HepG2 (cell line): Measurements from ENCODE around the gene GSPT1. TPM values are rescaled to one million over a fixed set of nuclear protein-coding genes. Genes with fewer than 3 reads are reported as not detected.

Experiments used
- AKAP8 ChIP-seq: sonication (generic); formaldehyde crosslinking; IDR thresholded peaks from 2 replicates; pipeline ENCODE4 v1.5.1; 2020; ENCODE audit warnings: mild to moderate bottlenecking, missing genetic modification reagents
- ARNT ChIP-seq: fragments of 450-650 bp; IDR thresholded peaks from 2 replicates; pipeline ENCODE4 v1.6.1; 2017
- CEBPB ChIP-seq: IDR thresholded peaks from 2 replicates; pipeline ENCODE4 v1.6.1; 2011; ENCODE audit warnings: low read depth, low read length, improper control_type of control experiment, borderline replicate concordance
- ISL2 ChIP-seq: sonication (generic); formaldehyde crosslinking; IDR thresholded peaks from 2 replicates; pipeline ENCODE4 v1.5.0; 2020; ENCODE audit warnings: missing genetic modification reagents
- MTA3 ChIP-seq: sonication (generic); formaldehyde crosslinking; IDR thresholded peaks from 2 replicates; pipeline ENCODE4 v1.4.0; 2020; ENCODE audit warnings: missing genetic modification reagents
- MTF2 ChIP-seq: sonication (generic); formaldehyde crosslinking; IDR thresholded peaks from 2 replicates; pipeline ENCODE4 v1.5.0; 2020; ENCODE audit warnings: missing genetic modification reagents, borderline replicate concordance
- NFIB ChIP-seq: sonication (generic); formaldehyde crosslinking; IDR thresholded peaks from 2 replicates; pipeline ENCODE4 v1.9.0; 2021; ENCODE audit warnings: missing genetic modification reagents, mild to moderate bottlenecking, borderline replicate concordance
- SKI ChIP-seq: fragments of 450-650 bp; IDR thresholded peaks from one replicate; pipeline ENCODE4 v1.6.1; 2018; ENCODE audit warnings: mild to moderate bottlenecking; ENCODE audit not compliant: partially characterized antibody
- ZFP82 ChIP-seq: sonication (generic); formaldehyde crosslinking; IDR thresholded peaks from 2 replicates; pipeline ENCODE4 v1.5.1; 2020; ENCODE audit warnings: mild to moderate bottlenecking, missing genetic modification reagents, borderline replicate concordance
- ZNF136 ChIP-seq: sonication (generic); formaldehyde crosslinking; IDR thresholded peaks from 2 replicates; pipeline ENCODE4 v1.8.1; 2022; ENCODE audit warnings: low read depth, mild to moderate bottlenecking, moderate library complexity, missing genetic modification reagents
- ZNF160 ChIP-seq: sonication (generic); formaldehyde crosslinking; IDR thresholded peaks from 2 replicates; pipeline ENCODE4 v1.8.0; 2022; ENCODE audit warnings: mild to moderate bottlenecking, inconsistent platforms, missing genetic modification reagents
- ZNF317 ChIP-seq: sonication (generic); formaldehyde crosslinking; IDR thresholded peaks from 2 replicates; pipeline ENCODE4 v1.5.0; 2020; ENCODE audit warnings: mild to moderate bottlenecking, missing genetic modification reagents
- ZNF333 ChIP-seq: sonication (generic); formaldehyde crosslinking; IDR thresholded peaks from 2 replicates; pipeline ENCODE4 v1.4.0; 2020; ENCODE audit warnings: mild to moderate bottlenecking, missing genetic modification reagents, borderline replicate concordance
- ZNF34 ChIP-seq: sonication (generic); formaldehyde crosslinking; IDR thresholded peaks from 2 replicates; pipeline ENCODE4 v1.4.0; 2020; ENCODE audit warnings: mild to moderate bottlenecking, missing genetic modification reagents, borderline replicate concordance
- ZNF556 ChIP-seq: sonication (generic); formaldehyde crosslinking; IDR thresholded peaks from 2 replicates; pipeline ENCODE4 v1.4.0; 2020; ENCODE audit warnings: mild to moderate bottlenecking, missing genetic modification reagents, borderline replicate concordance
- ZNF605 ChIP-seq: sonication (generic); formaldehyde crosslinking; IDR thresholded peaks from 2 replicates; pipeline ENCODE4 v1.8.0; 2022; ENCODE audit warnings: mild to moderate bottlenecking, missing genetic modification reagents
- ZSCAN21 ChIP-seq: sonication (generic); formaldehyde crosslinking; IDR thresholded peaks from 2 replicates; pipeline ENCODE4 v1.8.0; 2022; ENCODE audit warnings: mild to moderate bottlenecking, missing genetic modification reagents, moderate library complexity, borderline replicate concordance
- polyA plus RNA-seq, 8 experiments: library from polyadenylated mRNA; depleted of rRNA in 3 of 8; stranded (reverse) in 7 of 8; unstranded in 1 of 8; fragments of >200 nt; fragmentation: Illumina TruSeq in 4 of 8; extraction: Trizol in 4 of 8; gene quantifications; 2 replicates each; pipeline versions ENCODE4 v1.2.1 to v1.2.3, GENCODE V29; 2011 to 2016; ENCODE audit warnings: low read depth in 4 of 8, missing spikeins in 1 of 8, mixed read lengths in 1 of 8; ENCODE audit not compliant: insufficient read depth in 1 of 8
- total RNA-seq, 5 experiments: library from RNA; depleted of rRNA; stranded (reverse); fragments of >200 nt; fragmentation: Illumina TruSeq; extraction: Trizol; gene quantifications; 2 replicates each; pipeline ENCODE4 v1.2.3, GENCODE V29; 2016; ENCODE audit warnings: low read depth in 1 of 5
- TF ChIP-seq, protein P1 (sequence below): sonication (generic); formaldehyde crosslinking; IDR thresholded peaks from 2 replicates; pipeline ENCODE4 v1.8.0; 2022; ENCODE audit warnings: missing genetic modification reagents, mild to moderate bottlenecking, inconsistent platforms, borderline replicate concordance
- TF ChIP-seq, protein P2 (sequence below): sonication (generic); formaldehyde crosslinking; conservative IDR thresholded peaks from 2 replicates; pipeline ENCODE4 v1.4.0; 2020; ENCODE audit warnings: missing genetic modification reagents
- TF ChIP-seq, protein P3 (sequence below): IDR thresholded peaks from 2 replicates; pipeline ENCODE4 v1.6.1; 2016
- TF ChIP-seq, protein P4 (sequence below): sonication (generic); formaldehyde crosslinking; IDR thresholded peaks from 2 replicates; pipeline ENCODE4 v1.4.0; 2020; ENCODE audit warnings: missing genetic modification reagents; ENCODE audit errors: not compliant biosample characterization
- TF ChIP-seq, protein P5 (sequence below): sonication (generic); formaldehyde crosslinking; IDR thresholded peaks from 2 replicates; pipeline ENCODE4 v1.8.1; 2023; ENCODE audit warnings: missing genetic modification reagents, mild to moderate bottlenecking, borderline replicate concordance
- TF ChIP-seq, protein P6 (sequence below): IDR thresholded peaks from 2 replicates; pipeline ENCODE4 v1.6.1; 2016; ENCODE audit warnings: mild to moderate bottlenecking, missing biosample characterization, missing genetic modification reagents

Gene GSPT1
- total and polyA plus RNA-seq, 2 of the 13 experiments (the other 11 are each of a cell fraction or from before 2014, with no cell fraction given), result 120 to 316 TPM

DNA sequence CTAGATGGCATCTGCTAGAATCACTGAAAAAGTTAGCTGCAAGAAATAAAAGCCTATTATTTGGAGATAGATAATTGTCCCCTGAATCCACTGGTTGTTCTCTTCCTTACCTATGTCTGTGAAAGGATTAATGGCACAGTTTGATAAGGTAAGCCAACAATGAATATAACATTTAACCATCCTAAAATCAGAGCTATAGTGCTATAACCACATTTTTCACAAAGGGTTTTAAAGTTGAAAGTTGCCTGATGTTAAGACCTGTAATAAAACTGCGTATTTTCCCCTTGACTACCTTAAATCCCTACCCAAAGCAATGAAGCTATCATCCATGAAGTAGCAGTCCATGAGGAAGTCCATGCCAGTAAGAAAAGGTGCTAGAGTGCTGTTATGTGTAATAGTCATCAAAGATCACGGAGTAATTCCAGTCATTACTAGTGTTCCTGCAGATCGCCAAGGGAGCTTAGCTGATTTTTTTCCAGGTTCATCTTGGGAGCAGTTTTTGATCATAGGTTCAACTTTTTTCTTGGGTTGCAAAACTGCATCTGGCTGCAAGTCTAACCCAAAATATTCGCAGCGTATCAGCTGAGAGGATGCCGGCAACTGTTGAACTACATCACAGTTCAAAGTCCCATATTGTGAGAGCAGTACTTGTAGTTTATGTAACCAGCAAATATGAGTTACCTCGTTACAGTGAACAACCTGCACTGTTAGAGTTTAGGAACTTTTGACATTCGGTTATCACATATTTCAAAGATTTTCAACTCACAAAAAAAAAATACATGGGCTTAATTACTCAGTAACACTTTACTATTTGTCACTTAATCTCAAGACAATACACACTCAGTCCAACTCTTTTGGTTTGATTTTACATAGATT, 46.2 kb downstream of the GSPT1 start (continued):
- TF ChIP-seq, protein P1, sequence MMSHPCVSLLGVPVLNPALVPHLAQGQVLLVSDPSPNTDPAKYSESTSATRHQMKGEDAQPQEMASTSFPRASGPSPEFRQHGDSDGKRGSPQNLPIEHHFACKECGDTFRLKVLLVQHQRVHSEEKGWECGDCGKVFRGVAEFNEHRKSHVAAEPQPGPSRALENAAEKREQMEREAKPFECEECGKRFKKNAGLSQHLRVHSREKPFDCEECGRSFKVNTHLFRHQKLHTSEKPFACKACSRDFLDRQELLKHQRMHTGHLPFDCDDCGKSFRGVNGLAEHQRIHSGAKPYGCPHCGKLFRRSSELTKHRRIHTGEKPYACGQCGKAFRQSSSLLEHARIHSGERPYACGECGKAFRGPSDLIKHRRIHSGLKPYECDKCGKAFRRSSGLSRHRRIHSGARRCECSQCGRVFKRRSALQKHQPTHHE (CRISPR knock-in tag), result no peak
- TF ChIP-seq AKAP8 (CRISPR knock-in tag), result no peak
- TF ChIP-seq ZNF160 (CRISPR knock-in tag), result peak; percentile 46; the same call in 1 of the 2 replicates
- TF ChIP-seq ZNF136, result no peak
- no peak for TF ChIP-seq ZNF605 (CRISPR knock-in tag)
- no peak for TF ChIP-seq ZNF333 (CRISPR knock-in tag)
- TF ChIP-seq ZNF34 (CRISPR knock-in tag), result no peak
- no peak for TF ChIP-seq MTF2 (CRISPR knock-in tag)
- TF ChIP-seq, protein P2, sequence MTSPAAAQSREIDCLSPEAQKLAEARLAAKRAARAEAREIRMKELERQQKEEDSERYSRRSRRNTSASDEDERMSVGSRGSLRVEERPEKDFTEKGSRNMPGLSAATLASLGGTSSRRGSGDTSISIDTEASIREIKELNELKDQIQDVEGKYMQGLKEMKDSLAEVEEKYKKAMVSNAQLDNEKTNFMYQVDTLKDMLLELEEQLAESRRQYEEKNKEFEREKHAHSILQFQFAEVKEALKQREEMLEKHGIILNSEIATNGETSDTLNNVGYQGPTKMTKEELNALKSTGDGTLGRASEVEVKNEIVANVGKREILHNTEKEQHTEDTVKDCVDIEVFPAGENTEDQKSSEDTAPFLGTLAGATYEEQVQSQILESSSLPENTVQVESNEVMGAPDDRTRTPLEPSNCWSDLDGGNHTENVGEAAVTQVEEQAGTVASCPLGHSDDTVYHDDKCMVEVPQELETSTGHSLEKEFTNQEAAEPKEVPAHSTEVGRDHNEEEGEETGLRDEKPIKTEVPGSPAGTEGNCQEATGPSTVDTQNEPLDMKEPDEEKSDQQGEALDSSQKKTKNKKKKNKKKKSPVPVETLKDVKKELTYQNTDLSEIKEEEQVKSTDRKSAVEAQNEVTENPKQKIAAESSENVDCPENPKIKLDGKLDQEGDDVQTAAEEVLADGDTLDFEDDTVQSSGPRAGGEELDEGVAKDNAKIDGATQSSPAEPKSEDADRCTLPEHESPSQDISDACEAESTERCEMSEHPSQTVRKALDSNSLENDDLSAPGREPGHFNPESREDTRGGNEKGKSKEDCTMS, result no peak
- TF ChIP-seq MTA3 (CRISPR knock-in tag), result no peak
- no peak for TF ChIP-seq ARNT
- TF ChIP-seq ISL2 (CRISPR knock-in tag), result peak; percentile 75
- TF ChIP-seq CEBPB, result peak; percentile 85
- TF ChIP-seq, protein P3, sequence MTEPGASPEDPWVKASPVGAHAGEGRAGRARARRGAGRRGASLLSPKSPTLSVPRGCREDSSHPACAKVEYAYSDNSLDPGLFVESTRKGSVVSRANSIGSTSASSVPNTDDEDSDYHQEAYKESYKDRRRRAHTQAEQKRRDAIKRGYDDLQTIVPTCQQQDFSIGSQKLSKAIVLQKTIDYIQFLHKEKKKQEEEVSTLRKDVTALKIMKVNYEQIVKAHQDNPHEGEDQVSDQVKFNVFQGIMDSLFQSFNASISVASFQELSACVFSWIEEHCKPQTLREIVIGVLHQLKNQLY, result peak; percentile 53; the same call in 1 of the 2 replicates
- no peak for TF ChIP-seq NFIB (CRISPR knock-in tag)
- TF ChIP-seq, protein P4, sequence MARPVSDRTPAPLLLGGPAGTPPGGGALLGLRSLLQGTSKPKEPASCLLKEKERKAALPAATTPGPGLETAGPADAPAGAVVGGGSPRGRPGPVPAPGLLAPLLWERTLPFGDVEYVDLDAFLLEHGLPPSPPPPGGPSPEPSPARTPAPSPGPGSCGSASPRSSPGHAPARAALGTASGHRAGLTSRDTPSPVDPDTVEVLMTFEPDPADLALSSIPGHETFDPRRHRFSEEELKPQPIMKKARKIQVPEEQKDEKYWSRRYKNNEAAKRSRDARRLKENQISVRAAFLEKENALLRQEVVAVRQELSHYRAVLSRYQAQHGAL, result no peak
- peak; percentile 66 for TF ChIP-seq ZNF317 (CRISPR knock-in tag)
- TF ChIP-seq, protein P5, sequence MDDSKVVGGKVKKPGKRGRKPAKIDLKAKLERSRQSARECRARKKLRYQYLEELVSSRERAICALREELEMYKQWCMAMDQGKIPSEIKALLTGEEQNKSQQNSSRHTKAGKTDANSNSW (CRISPR knock-in tag), result no peak
- peak; percentile 27 for TF ChIP-seq SKI
- TF ChIP-seq ZSCAN21 (CRISPR knock-in tag), result peak; percentile 78; the same call in 1 of the 2 replicates
- no peak for TF ChIP-seq ZNF556 (CRISPR knock-in tag)
- no peak for TF ChIP-seq ZFP82 (CRISPR knock-in tag)
- TF ChIP-seq, protein P6, sequence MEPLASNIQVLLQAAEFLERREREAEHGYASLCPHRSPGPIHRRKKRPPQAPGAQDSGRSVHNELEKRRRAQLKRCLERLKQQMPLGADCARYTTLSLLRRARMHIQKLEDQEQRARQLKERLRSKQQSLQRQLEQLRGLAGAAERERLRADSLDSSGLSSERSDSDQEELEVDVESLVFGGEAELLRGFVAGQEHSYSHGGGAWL (CRISPR knock-in tag), result no peak
